ENCODE measurements around the gene ACTG1. TPM values are rescaled to one million over a fixed set of nuclear protein-coding genes. Genes with fewer than 3 reads are reported as not detected.

Gene ACTG1
- total RNA-seq, 1 donor from 2014 or later, result 4,575 TPM

DNA sequence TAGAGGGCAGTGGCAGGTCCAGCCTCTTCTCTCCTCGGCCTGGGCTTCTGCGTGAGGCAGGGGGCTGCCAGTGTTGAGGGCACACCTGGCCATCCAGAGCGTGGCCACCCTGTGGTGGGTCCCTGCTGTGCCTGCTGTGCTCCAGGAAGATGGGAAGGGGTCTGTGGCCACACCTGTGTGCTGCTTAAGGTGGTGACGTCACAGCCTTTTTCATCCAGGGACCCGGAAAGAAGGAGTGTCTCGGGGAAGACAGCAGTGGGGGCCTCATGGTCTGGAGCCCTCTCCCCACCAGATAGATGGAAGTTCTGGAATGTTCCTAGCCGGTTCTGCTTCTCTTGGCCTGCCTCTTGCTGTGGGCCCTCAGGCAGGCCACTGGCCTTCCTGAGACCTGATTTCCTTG, 36.5 kb downstream of the ACTG1 start:
- Mint-ChIP-seq H3K27ac (ENCODE audit: unreplicated experiment) (no peak overlapping the region), H3K4me1 (ENCODE audit: low read depth) (peaks cover 18% of the 10 kb centered on the region), H3K4me3 (ENCODE audit: unreplicated experiment) (no peak overlapping the region), H3K9me3 (ENCODE audit: low read depth) (no peaks in the 10 kb centered on the region), H3K27me3 (ENCODE audit: low read depth) (peaks cover 2% of the 10 kb centered on the region), H3K36me3 (ENCODE audit: low read depth) (peaks cover 3% of the 10 kb centered on the region)
- TF ChIP-seq, protein P1, sequence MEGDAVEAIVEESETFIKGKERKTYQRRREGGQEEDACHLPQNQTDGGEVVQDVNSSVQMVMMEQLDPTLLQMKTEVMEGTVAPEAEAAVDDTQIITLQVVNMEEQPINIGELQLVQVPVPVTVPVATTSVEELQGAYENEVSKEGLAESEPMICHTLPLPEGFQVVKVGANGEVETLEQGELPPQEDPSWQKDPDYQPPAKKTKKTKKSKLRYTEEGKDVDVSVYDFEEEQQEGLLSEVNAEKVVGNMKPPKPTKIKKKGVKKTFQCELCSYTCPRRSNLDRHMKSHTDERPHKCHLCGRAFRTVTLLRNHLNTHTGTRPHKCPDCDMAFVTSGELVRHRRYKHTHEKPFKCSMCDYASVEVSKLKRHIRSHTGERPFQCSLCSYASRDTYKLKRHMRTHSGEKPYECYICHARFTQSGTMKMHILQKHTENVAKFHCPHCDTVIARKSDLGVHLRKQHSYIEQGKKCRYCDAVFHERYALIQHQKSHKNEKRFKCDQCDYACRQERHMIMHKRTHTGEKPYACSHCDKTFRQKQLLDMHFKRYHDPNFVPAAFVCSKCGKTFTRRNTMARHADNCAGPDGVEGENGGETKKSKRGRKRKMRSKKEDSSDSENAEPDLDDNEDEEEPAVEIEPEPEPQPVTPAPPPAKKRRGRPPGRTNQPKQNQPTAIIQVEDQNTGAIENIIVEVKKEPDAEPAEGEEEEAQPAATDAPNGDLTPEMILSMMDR (IDR thresholded peaks at IDR 0.05), result no peak
- no peak for DNase-seq (ENCODE audit: low spot score)

DNA sequence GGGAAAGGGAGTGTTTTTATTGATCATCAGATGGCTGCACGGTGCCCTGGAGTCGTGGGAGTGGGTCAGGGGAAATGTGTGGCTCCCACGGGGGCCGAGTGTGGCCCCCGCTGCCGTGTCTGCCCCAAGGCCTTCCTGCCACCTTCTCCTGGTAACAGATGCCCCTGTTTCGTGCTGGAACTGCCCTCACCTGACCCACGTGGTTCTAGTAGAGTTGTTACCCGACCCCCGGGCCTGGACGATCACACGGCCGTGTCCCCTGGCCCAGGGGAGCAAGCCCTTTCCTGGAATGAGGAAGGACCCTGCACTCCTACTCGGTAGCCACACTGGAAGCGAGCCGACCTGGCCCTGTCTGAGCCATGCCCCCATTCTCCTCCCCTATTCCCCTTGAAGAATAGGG, 37.6 kb downstream of the ACTG1 start:
- Mint-ChIP-seq H3K9me3 (ENCODE audit: low read depth) (no peaks in the 10 kb centered on the region), H3K4me1 (ENCODE audit: low read depth) (peaks cover 14% of the 10 kb centered on the region), H3K36me3 (ENCODE audit: low read depth) (peaks cover 3% of the 10 kb centered on the region), H3K27me3 (ENCODE audit: low read depth) (peaks cover 2% of the 10 kb centered on the region), H3K27ac (ENCODE audit: unreplicated experiment) (no peak overlapping the region), H3K4me3 (ENCODE audit: unreplicated experiment) (no peak overlapping the region)
- DNase-seq (ENCODE audit: low spot score), result no peak
- TF ChIP-seq, protein P1 (IDR thresholded peaks at IDR 0.05), result no peak

DNA sequence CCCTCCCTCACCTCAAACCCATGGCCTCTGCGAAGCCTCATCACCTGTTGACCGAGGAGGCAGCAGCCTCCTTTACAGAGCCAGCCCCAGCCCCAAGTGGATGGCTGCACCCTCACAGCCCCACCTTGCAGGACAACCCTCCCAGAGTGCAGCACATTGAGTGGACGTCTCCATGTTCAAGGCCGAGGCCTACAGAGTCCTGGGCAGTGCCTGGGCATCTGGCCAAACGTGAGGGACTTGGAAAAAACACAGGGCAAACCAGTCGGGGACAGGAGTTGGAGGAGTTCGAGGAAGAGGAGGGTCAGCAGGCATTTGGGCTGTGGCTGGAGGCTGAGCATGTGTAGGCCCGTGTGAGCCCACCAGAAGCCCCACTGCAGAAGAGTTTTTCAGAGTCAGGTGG, 39.6 kb downstream of the ACTG1 start:
- TF ChIP-seq, protein P1 (IDR thresholded peaks at IDR 0.05), result no peak
- H3K4me3 Mint-ChIP-seq (ENCODE audit: unreplicated experiment), result no peak overlapping the region
- H3K27ac Mint-ChIP-seq (ENCODE audit: unreplicated experiment), result no peak overlapping the region
- H3K36me3 Mint-ChIP-seq (ENCODE audit: low read depth), result peaks cover 2% of the 10 kb centered on the region
- peaks cover 7% of the 10 kb centered on the region for H3K4me1 Mint-ChIP-seq (ENCODE audit: low read depth)
- H3K9me3 Mint-ChIP-seq (ENCODE audit: low read depth), result no peaks in the 10 kb centered on the region
- DNase-seq (ENCODE audit: low spot score), result no peak
- H3K27me3 Mint-ChIP-seq (ENCODE audit: low read depth), result peaks cover 2% of the 10 kb centered on the region

DNA sequence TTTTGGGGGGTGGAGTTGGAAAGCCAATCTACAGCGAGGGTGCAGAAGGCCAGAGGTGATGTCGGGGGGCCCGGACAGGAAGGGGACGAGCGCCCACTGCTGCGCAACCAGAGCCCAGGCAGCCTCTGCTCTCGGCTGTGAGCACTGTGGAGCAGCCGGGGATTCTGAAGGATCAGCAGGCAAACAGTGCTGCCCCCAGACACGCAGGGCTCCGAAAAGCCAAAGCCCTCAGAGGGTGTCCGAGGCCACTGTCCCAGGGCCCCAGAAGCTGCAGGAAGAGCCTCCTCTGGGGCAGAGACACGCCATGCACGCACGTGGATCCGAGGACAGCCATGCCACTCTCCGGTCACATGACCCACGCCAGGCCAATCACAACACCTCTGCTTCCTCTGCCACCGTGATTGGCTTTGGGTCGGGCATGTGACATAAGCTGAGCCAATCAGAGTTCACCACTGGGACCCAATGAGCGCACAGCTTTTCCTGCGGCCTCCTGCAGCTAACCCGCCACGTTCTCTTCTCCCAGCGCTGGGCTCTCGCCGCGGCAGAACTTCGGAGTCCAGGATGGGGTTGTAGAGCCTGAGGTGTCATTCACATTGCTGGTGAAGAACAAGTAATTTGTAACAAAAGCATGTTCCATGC, 40.7 kb downstream of the ACTG1 start:
- Mint-ChIP-seq H3K4me3 (ENCODE audit: unreplicated experiment) (no peak overlapping the region), H3K27me3 (ENCODE audit: low read depth) (peaks cover 2% of the 10 kb centered on the region), H3K4me1 (ENCODE audit: low read depth) (peaks cover 7% of the 10 kb centered on the region), H3K36me3 (ENCODE audit: low read depth) (peaks cover 2% of the 10 kb centered on the region), H3K9me3 (ENCODE audit: low read depth) (no peaks in the 10 kb centered on the region), H3K27ac (ENCODE audit: unreplicated experiment) (no peak overlapping the region)
- TF ChIP-seq, protein P1 (IDR thresholded peaks at IDR 0.05), result no peak
- DNase-seq (ENCODE audit: low spot score), result no peak

DNA sequence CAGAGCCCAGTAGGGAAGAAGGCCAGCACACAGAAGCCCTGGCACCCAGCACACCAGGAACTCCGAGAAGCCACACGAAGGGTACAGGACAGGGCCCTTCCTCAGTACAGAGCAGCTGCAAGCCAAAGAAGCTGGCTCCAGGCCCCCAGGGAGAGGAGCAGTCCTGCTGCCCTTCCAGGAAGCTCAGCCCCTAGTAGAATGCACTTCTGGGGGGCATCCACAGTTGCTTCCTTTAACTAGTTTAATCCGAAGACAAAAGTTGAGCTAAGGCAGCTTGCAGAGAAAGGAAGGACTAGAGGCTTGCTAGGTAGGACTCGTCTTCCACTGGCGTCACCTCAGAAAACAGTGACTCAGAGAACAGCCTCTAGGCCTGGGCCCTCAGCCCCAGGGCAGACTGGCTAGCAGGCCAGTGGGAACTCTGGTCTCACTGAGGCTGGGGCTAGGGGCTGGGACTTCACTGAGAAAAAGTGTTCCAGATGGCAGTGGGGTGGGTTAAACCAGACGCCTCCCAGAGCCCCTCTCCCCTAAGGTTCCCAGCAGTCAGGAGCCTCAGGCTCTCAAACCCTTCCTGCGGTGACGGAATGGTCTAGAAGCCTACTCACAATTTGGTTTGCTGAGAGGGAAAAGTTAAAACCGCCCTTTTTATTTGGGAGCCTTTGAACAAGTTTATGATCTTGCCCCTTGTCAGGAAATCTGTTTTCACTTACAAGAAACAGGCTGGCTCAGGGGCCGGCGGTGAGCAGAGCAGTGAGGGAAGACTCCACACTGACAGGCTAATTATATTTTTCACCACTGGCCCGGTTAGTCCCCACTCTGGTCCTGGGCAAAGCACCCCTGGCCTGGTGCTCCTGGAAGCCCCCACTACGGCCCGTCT, 41.4 kb downstream of the ACTG1 start:
- Mint-ChIP-seq H3K36me3 (ENCODE audit: low read depth) (peaks cover 2% of the 10 kb centered on the region), H3K27me3 (ENCODE audit: low read depth) (peaks cover 2% of the 10 kb centered on the region), H3K9me3 (ENCODE audit: low read depth) (no peaks in the 10 kb centered on the region), H3K4me1 (ENCODE audit: low read depth) (peaks cover 7% of the 10 kb centered on the region), H3K4me3 (ENCODE audit: unreplicated experiment) (no peak overlapping the region), H3K27ac (ENCODE audit: unreplicated experiment) (no peak overlapping the region)
- DNase-seq (ENCODE audit: low spot score), result no peak
- TF ChIP-seq, protein P1 (IDR thresholded peaks at IDR 0.05), result no peak

Measured in chondrocyte (in vitro differentiated cells).